Glutamatergic neuron (in vitro differentiated cells): ENCODE data around the gene PGAP3. TPM values are rescaled to one million over a fixed set of nuclear protein-coding genes. Genes with fewer than 3 reads are reported as not detected.

Source experiments
- DNase-seq: peaks from one replicate; pipeline ENCODE4 v3.0.0; 2022
- H3K27ac Mint-ChIP-seq: one replicate; pipeline ENCODE4 v1.8.0; 2020; ENCODE audit warnings: mild to moderate bottlenecking, mixed read lengths, inconsistent platforms; ENCODE audit not compliant: unreplicated experiment
- H3K27me3 Mint-ChIP-seq: one replicate; pipeline ENCODE4 v1.8.0; 2020; ENCODE audit warnings: mild to moderate bottlenecking, moderate library complexity, mixed read lengths, inconsistent platforms; ENCODE audit not compliant: unreplicated experiment
- H3K36me3 Mint-ChIP-seq: one replicate; pipeline ENCODE4 v1.8.0; 2020; ENCODE audit warnings: mild to moderate bottlenecking, mixed read lengths, inconsistent platforms; ENCODE audit not compliant: unreplicated experiment
- H3K4me1 Mint-ChIP-seq: one replicate; pipeline ENCODE4 v1.8.0; 2020; ENCODE audit warnings: mild to moderate bottlenecking, low read depth, mixed read lengths, inconsistent platforms; ENCODE audit not compliant: unreplicated experiment
- H3K4me3 Mint-ChIP-seq: one replicate; pipeline ENCODE4 v1.8.0; 2020; ENCODE audit warnings: mild to moderate bottlenecking, mixed read lengths, inconsistent platforms; ENCODE audit not compliant: unreplicated experiment
- H3K9me3 Mint-ChIP-seq: one replicate; pipeline ENCODE4 v1.8.0; 2020; ENCODE audit warnings: mild to moderate bottlenecking, moderate library complexity, mixed read lengths, inconsistent platforms; ENCODE audit not compliant: unreplicated experiment
- CTCF ChIP-seq: fragments of 200-600 bp; sonication (generic); IDR thresholded peaks from one replicate; pipeline ENCODE4 v1.5.0; 2021; ENCODE audit not compliant: partially characterized antibody, unreplicated experiment
- total RNA-seq: library from RNA; stranded (reverse); fragmentation: NEBNext Ultra II Directional; extraction: Animal tissue kit (Norgen Biotek cat#: 25700); gene quantifications from one replicate; pipeline ENCODE4 v1.2.1, GENCODE V29; 2021; ENCODE audit not compliant: unreplicated experiment

PGAP3 gene
- total RNA-seq, 1 donor from 2014 or later = 10.7 TPM

DNA sequence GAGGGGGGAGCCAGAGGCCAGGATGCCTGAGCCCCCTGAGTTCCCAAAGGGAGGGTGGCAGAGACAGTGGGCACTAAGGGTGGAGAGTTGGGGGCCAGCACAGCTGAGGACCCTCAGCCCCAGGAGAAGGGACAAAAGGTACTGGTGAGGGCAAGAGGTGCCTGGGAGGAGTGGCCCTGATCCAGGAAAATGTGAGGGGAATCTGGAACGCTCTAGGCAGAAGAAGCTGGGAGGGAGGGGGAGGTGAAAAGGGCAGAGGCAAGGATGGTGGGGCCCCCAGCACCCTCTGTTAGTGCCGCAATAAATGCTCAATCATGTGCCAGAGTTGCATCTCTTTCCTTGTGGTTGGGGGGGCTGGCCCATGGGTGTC lies 21.6 kb downstream of the PGAP3 start:
- no peaks in the 10 kb centered on the region for H3K36me3 Mint-ChIP-seq
- H3K27me3 Mint-ChIP-seq = peaks cover 8% of the 10 kb centered on the region
- no peak for DNase-seq
- no peak for TF ChIP-seq CTCF
- H3K9me3 Mint-ChIP-seq = peaks cover 4% of the 10 kb centered on the region
- H3K4me3 Mint-ChIP-seq = no peak overlapping the region
- peaks cover 4% of the 10 kb centered on the region for H3K4me1 Mint-ChIP-seq
- H3K27ac Mint-ChIP-seq = no peak overlapping the region

GRCh38 chr17:39665642-39666224 lies 22.1 kb downstream of the PGAP3 start:
- no peak for TF ChIP-seq CTCF
- no peaks in the 10 kb centered on the region for H3K36me3 Mint-ChIP-seq
- no peak overlapping the region for H3K4me3 Mint-ChIP-seq
- H3K27me3 Mint-ChIP-seq = peaks cover 6% of the 10 kb centered on the region
- H3K9me3 Mint-ChIP-seq = peaks cover 4% of the 10 kb centered on the region
- H3K27ac Mint-ChIP-seq = no peak overlapping the region
- peaks cover 5% of the 10 kb centered on the region for H3K4me1 Mint-ChIP-seq
- no peak for DNase-seq

DNA sequence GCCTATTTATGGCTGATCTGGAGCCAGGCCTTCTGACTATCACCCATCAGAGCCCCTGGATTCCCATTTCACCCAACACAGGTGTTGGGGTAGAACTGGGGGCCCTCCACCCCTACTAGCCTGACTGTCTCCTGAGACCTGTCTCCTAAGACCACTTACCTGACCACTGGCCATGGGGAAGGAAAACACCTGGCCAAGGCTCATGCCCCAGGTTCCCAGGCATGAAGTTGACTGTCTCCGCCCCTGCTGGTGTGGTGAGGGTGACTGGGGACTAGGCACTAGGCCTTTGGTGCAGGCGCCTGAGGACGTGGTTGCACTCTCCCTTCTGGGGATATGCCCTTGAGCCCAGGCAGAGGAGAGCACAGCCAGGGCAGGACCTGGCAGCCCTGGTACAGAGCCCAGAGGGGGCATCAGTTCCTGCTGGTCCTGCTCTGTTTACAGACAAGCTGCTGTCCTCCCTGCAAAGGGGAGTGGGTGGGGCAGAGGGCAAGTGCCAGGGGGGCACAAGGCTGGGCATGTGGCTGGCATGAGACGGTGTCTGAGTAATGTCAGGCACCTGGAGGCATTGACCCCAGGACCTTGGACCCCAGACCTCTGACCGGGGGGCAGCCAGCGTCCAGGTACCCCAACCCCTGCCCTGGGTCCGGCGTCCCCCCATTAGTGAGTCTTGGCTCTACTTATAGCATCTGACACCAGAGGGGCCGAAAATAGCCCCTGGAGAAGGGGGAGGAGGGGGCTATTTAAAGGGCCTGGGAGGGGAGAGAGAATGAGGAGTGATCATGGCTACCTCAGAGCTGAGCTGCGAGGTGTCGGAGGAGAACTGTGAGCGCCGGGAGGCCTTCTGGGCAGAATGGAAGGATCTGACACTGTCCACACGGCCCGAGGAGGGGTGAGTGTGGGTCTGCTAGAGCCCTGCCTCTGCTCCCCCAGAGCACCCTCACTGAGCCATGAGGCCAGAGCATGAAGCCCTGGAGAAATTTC lies 23.0 kb downstream of the PGAP3 start, which contains the start of gene TCAP:
Gene TCAP, plus strand, starts transcription at position 769 of the 981 bp plus-strand sequence. Its CDS starts 11 bp downstream, at position 780.
- peaks cover 5% of the 10 kb centered on the region for H3K4me1 Mint-ChIP-seq
- no peak for DNase-seq
- H3K36me3 Mint-ChIP-seq = no peaks in the 10 kb centered on the region
- H3K27ac Mint-ChIP-seq = no peak within 1 kb of the TSS
- peaks cover 7% of the 10 kb centered on the region for H3K27me3 Mint-ChIP-seq
- no peak within 1 kb of the TSS for H3K4me3 Mint-ChIP-seq
- H3K9me3 Mint-ChIP-seq = peaks cover 4% of the 10 kb centered on the region
- no peak for TF ChIP-seq CTCF

- H3K27ac Mint-ChIP-seq = no peak overlapping the region
- H3K4me1 Mint-ChIP-seq = peaks cover 5% of the 10 kb centered on the region
- H3K36me3 Mint-ChIP-seq = no peaks in the 10 kb centered on the region
- H3K4me3 Mint-ChIP-seq = no peak overlapping the region
- no peak for TF ChIP-seq CTCF
- H3K27me3 Mint-ChIP-seq = peaks cover 5% of the 10 kb centered on the region
- peak; percentile 65 for DNase-seq
- peaks cover 4% of the 10 kb centered on the region for H3K9me3 Mint-ChIP-seq
Observed at GRCh38 chr17:39663688-39664580, 23.9 kb downstream of the PGAP3 start.
